ENCODE measurements around the gene HIVEP3.

DNA sequence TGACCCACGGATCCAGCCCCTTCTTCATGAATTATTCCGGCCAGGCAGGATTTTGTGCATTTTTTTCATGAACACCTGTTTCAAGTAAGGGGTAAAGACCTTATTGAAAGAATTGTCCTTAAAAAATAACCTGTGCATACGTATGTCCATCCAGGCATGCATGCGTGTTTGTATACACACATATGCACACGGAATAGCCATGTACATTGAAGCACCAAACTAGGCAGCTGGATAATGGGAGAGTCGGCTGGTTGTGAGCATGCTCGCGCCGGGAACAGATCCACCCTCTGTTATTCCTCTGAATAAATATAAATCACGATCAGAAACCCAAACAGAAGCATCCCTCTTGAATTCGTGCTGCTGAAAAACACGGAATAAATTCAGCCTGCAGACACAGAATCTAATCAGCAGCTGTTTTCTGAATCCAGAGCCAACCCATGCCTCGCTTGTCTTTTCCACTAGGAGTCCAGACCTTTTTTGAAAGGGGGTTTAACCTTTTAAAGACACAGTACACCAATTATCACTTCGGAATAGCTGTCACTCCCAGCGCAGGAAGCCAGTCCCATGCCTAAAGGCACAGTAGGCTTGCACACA lies at the start of gene HIVEP3:
- TF ChIP-seq, protein P1, sequence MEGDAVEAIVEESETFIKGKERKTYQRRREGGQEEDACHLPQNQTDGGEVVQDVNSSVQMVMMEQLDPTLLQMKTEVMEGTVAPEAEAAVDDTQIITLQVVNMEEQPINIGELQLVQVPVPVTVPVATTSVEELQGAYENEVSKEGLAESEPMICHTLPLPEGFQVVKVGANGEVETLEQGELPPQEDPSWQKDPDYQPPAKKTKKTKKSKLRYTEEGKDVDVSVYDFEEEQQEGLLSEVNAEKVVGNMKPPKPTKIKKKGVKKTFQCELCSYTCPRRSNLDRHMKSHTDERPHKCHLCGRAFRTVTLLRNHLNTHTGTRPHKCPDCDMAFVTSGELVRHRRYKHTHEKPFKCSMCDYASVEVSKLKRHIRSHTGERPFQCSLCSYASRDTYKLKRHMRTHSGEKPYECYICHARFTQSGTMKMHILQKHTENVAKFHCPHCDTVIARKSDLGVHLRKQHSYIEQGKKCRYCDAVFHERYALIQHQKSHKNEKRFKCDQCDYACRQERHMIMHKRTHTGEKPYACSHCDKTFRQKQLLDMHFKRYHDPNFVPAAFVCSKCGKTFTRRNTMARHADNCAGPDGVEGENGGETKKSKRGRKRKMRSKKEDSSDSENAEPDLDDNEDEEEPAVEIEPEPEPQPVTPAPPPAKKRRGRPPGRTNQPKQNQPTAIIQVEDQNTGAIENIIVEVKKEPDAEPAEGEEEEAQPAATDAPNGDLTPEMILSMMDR (IDR thresholded peaks at IDR 0.05; ENCODE audit: low read depth, low read length) = no peak
- TF ChIP-seq POLR2A (IDR thresholded peaks at IDR 0.05; ENCODE audit: extremely low read depth, insufficient read length) = no peak
- no peak for TF ChIP-seq MYC (IDR thresholded peaks at IDR 0.05; ENCODE audit: low read depth, low read length)
- TF ChIP-seq, protein P2, sequence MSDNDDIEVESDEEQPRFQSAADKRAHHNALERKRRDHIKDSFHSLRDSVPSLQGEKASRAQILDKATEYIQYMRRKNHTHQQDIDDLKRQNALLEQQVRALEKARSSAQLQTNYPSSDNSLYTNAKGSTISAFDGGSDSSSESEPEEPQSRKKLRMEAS (IDR thresholded peaks at IDR 0.05; ENCODE audit: low read depth, low read length) = no peak
